NCI-H345 (cell line): ENCODE results near the gene TASP1.
A peak's percentile ranks its signal among the peaks of the same experiment; 100 is the strongest.

Source experiments
- DNase-seq: peaks from one replicate; lab custom pipeline; 2025; lab: John Stamatoyannopoulos, UW

Gene TASP1

DNA sequence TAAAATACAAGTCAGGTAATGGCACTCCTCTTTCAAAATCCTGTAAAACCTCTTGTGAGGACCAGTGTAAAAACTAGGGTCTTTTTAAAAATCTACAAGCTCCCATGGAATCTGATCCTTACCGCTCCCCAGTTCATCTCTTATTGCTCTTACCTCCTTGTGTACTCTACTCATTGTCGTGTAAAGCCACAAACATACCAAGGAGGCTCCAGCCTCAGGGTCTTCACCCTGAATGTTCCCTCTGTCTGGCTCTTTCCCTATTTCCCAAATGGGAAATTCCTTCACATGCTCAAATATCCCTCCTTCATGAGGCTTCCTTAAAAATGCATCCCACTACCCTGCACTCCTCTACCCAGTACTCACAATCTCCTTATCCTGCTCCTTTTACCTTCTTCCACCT, 67.1 kb downstream of the TASP1 start:
- DNase-seq, result no peak

- DNase-seq, result no peak
These were observed 71.1 kb downstream of the TASP1 start for GRCh38 chr20:13567663-13568062.

- DNase-seq, result no peak
These were observed 74.9 kb downstream of the TASP1 start for GRCh38 chr20:13563854-13564253.

- no peak for DNase-seq
These were observed 84.0 kb downstream of the TASP1 start for GRCh38 chr20:13554706-13555105.

- DNase-seq, result no peak
These were observed 84.7 kb downstream of the TASP1 start for GRCh38 chr20:13554076-13554475.

- DNase-seq, result no peak
These were observed 86.7 kb downstream of the TASP1 start for GRCh38 chr20:13552061-13552460.

DNA sequence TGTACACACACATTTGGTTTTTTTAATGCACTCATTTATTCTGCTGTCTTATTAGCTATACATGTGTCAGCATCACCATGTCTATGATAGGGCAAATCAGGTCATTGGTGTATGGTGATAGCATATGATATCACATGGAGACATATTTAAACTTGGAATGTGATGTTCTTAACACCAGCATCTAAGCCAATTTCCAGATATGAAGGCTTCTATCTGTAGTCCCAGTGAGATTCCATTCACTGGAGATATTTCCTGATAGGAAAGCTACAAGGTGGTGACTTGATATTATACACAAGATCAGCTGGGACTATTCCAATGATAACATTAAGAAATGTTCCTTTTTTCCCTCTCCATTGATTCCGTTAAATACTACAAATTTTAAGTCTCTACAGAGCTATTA, 89.3 kb downstream of the TASP1 start:
- no peak for DNase-seq

- DNase-seq, result peak; percentile 78
These were observed 92.1 kb downstream of the TASP1 start for GRCh38 chr20:13546497-13547131.

GRCh38 chr20:13545790-13546189, 92.9 kb downstream of the TASP1 start:
- no peak for DNase-seq

DNA sequence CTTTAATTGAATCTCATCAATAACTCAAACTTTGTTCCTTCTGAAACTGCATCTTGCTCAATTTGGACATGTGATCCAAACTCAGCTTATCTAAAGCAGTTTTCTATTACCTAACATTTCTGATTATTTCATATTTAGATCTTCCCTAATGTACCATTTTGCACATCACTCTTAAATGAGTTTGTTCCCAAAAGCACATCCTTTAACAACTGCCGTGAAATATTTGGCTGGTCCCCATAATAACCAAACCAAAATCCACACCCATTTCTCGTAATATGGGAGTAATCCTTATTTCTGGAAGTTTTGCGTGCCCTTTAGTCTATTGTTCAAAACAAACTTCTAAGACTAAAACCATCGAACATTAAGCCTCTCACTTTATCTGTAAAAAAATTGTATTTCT, 94.9 kb downstream of the TASP1 start:
- DNase-seq, result no peak

- no peak for DNase-seq
These were observed 103.1 kb downstream of the TASP1 start for GRCh38 chr20:13535627-13536026.

- DNase-seq, result no peak
These were observed 104.8 kb downstream of the TASP1 start for GRCh38 chr20:13533946-13534345.

DNA sequence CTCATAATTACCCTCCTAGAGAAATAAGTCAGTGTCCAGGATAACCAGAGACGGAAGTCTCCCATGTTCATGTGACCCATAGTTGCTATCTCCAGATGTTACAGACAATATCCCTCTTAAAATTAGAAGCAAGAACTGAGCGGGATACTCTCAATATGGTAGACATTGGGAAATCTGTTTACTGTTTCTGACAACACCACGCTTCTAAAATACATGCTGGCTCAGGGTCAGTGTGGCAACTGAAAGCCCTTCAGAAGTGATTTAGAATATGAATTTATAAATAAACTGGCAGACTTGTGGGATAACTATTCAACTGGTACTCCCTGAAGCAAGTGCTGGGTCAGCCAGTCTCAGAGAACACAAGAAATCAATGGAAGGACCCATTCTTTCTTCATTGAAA, 108.6 kb downstream of the TASP1 start:
- DNase-seq, result no peak

DNA sequence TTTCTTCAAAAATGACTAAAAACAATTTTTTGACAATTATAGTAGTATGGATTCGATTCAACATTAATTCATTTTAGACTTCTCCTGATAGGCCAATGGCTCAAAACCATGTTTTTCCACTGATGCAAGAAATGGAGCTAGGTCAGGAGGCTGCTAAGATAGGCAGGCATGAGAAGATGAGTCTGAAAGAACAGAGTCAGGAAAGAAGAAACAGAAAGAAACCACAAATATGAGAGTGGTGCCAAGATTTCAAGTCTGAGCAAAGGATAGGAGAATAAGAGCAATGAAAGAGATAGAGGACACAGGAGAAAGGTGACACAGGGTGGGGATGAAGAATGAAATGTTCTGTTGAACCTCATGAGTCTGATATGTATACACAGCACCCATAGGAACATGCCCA, 112.2 kb downstream of the TASP1 start:
- no peak for DNase-seq

DNA sequence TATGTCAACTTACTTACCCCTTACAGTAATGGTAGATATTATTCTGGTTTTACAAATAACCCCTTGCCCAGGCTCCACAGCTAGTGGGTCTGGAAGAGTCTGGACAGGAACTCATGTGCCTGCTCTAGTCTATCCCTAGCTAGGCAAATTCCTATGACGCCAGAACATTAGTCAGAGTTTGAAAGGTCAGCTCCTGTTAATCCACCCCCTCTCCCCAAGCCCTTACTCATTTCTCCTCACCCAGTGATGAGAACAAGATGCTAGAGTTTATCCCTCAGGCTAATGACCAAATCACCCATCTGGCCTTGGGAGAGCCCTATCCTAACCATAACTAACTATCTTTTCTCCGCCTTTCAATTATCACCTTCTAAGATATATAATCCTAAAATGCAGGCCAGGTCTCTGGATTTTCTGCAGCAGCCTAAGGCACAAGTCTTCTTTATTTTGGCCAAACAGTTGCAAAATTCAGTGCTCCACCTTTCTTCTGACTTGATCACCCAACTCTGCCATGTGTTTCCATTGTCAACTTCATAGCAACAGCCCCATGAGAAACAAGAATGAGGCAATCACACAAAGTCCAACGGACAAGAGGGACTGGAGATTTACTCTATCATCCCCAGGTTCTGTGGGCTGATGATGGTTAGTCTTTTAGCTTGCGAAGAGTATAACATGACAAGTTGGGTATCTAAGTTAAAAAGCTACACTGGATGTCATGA, 113.3 kb downstream of the TASP1 start:
- no peak for DNase-seq

DNA sequence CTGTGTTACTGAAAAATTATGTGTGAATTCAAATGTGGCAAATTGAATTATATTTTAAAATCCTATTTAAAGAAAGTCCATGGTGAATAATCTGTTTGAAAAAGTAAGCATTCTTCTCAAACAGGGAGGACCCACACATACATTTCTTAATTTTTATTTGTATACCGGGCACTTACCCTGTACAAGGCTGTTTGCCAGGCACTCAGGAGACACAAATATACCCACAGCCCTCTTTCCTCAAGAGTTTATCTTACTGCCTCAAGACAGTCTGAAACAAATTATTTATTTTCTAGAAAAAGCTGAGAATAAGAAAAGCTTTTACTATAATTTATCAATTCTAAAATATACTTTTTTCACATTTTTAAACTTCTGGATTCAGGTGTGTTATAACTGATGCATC, 114.4 kb downstream of the TASP1 start:
- no peak for DNase-seq

- DNase-seq, result no peak
These were observed 120.9 kb downstream of the TASP1 start for GRCh38 chr20:13517831-13518230.

DNA sequence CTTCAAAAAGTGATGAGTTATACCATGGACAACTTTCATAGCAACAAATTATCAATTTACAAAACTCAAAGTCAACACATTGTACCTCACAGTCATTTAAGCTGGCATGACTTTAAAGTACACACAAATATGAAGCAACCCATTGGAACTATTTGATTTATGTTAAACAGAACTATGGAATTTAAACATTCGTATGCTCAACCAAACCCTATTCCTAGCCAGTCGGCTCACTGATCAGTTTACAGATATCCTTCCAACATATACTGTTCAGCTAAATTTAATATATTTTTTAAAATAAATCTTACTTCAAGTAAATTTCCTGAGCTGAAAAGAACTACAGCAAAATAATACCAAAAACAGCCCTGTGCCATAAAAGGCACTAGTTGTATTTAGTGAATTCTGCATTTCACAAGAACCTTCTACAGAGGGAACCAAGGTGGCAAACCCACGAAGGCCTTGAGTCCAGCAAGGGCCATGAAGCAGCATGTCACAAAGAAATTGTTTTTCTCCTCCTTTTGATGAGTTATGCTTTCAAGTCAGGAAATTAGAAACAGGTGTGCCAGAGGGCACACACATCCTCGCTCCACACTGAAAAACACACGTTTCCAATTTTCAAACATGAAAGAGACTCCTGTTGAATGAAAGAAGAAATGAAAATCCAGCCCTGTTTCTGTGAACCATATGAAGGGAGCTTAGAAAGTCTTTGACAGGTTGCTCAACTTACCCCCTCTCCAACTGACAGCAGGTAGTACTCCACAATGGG, 122.8 kb downstream of the TASP1 start:
- no peak for DNase-seq

GRCh38 chr20:13515291-13515690, 123.4 kb downstream of the TASP1 start:
- DNase-seq, result no peak

GRCh38 chr20:13510837-13511488, 127.8 kb downstream of the TASP1 start:
- no peak for DNase-seq

DNA sequence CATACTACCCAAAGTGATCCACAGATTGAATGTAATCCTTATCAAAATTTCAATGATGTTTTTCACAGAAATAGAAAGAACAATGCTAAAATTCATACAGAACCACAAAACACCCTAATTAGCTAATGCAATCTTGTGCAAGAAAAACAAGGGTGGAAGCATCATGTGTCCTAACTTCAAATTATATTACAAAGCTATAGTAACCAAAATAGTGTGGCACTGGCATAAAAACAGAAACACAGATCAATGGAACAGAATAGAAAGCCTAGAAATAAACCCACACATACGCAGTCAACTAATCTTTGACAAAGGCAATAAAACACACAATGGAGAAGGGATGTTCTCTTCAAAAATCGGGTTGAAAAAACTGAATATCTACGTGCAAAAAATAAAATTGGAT, 131.1 kb downstream of the TASP1 start:
- no peak for DNase-seq

DNA sequence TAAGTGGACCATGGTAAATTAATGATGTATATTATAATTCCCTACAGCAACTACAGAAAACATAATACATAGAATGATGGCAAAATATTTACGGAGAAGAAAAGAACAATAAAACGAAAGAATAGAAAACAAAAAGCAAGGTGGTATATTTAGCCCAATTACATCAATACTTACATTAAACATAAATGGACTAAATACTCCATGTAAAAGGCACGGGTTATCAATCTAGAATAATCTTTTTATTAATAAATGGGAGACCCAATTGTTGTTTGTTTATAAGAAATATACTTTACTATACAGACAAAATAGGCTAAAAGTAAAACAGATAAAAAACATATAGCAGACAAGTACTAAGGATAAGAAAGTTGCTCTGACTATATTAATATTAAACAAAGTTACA, 137.2 kb downstream of the TASP1 start:
- DNase-seq, result no peak

- DNase-seq, result no peak
These were observed 144.7 kb downstream of the TASP1 start for GRCh38 chr20:13494019-13494418.
